DMS 273 treated with DMSO at 0.1 percent for 48 hours (cell line): Measurements from ENCODE around the gene TBC1D2B.
"Not testable (repeated sequence)": the region's sequence is repeated elsewhere in the genome, so short reads cannot be mapped to it uniquely, and the experiment has no call there.

ENCODE experiments used
- DNase-seq: peaks from one replicate; lab custom pipeline; 2025; lab: John Stamatoyannopoulos, UW

The TBC1D2B gene

DNA sequence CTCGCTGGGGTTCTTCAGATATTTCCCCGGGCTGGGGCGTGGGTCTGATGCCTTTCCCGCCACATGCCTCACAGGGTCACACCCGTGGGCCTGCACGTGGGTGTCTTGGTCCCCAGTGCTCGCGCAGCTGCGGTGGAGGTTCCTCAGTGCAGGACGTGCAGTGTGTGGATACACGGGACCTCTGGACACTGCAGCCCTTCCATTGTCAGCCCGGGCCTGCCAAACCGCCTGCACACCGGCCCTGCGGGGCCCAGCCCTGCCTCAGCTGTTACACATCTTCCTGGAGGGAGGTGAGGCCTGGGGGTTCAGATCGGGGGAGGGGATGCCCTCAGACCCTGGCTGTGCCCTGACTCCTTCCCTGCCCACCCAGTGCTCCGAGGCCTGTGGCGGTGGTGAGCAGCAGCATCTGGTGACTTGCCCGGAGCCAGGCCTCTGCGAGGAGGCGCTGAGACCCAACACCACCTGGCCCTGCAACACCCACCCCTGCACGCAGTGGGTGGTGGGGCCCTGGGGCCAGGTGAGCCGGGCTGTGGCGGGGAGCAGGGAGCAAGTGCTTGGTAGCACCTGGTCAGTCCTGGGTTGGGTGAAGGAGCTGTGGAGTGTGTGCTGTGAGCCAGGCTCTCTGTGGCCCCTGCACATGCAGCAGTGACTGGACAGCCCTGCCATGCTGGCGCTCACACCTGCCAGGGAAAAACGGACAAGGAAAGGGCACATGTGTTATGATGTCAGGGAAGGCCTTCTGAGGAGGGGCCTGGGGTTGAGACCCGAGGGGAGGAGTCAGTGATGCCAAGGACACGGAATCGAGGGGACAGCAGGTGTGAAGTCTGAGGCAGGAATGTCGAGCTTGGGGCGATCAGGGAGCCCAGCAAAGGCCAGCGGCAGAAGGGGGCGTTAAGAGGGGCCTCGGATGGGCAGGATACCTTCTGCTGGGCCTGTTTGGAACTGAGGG is 88.9 kb downstream of the TBC1D2B start:
- DNase-seq, result no peak

DNA sequence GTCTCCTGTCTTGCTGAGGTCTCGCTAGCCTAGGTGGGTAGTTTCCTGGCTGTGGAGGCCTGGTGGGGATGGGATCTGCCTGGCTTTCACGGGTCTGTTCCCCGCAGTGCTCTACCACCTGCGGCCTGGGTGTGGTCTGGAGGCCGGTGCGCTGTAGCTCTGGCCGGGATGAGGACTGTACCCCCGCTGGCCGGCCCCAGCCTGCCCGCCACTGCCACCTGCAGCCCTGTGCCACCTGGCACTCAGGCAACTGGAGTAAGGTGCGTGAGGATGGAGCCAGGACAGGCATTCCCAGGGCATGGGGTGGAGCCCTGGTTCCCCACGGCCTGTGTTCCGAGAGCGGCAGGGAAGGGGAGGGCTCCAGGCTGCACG is 89.8 kb downstream of the TBC1D2B start:
- DNase-seq, result not testable (repeated sequence)

DNA sequence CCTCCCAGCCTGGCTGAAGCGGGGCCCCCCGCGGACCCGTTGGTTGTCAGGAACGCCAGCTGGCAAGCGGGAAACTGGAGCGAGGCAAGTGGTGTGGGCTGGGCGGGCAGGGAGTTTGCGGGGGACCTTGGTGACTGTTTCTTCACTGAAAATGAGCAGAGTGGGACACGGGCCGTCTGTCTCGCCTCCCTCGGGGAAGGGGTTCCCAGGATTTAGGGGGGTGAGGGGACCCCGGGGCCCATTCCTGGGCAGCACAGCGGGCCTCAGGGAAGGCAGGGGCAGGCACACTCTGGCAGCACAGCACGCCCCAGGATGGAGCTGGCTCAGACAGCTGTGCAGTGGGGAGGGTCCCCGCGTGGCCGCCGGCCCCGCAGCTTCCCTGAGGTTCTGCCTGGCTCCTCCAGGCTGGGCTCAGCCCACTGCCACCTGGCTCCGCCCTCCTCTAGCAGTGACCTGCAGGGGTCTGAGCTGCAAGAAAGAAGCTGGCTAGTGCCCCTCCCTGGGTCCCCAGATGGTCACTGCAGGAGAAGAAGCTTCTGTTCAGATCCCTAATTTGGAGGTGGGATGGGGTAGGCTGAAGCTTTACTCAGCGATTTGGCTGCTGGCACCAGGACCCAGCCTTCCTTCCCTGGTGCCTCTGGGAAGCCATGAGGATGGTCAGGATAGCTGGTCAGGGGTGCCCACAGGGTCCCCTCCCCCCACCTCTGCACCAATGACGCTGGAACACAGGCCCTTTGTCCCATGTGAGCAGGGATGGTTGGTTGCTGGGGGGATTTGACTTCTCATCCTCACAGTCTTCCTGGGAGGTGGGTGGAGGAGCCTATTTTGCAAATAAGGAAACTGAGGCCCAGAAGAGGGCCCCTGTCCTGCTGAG is 90.4 kb downstream of the TBC1D2B start:
- DNase-seq, result peak; percentile 29

DNA sequence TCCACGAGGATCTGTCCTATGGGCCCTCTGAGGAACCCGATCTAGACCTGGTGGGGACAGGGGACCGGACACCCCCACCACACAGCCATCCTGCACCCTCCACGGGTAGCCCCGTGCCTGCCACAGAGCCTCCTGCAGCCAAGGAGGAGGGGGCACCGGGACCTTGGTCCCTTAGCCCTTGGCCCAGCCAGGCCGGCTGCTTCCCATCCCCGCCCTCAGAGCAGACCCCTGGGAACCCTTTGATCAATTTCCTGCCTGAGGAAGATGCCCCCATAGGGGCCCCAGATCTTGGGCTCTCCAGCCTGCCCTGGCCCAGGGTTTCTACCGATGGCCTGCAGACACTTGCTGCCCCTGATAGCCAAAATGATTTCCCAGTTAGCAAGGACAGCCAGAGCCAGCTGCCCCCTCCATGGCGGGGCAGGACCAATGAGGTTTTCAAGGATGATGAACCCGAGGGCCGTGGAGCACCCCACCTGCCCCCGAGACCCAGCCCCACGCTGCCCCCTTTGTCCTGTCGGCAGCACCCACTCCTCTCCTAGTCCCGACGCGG is 91.5 kb downstream of the TBC1D2B start:
- no peak for DNase-seq

DNA sequence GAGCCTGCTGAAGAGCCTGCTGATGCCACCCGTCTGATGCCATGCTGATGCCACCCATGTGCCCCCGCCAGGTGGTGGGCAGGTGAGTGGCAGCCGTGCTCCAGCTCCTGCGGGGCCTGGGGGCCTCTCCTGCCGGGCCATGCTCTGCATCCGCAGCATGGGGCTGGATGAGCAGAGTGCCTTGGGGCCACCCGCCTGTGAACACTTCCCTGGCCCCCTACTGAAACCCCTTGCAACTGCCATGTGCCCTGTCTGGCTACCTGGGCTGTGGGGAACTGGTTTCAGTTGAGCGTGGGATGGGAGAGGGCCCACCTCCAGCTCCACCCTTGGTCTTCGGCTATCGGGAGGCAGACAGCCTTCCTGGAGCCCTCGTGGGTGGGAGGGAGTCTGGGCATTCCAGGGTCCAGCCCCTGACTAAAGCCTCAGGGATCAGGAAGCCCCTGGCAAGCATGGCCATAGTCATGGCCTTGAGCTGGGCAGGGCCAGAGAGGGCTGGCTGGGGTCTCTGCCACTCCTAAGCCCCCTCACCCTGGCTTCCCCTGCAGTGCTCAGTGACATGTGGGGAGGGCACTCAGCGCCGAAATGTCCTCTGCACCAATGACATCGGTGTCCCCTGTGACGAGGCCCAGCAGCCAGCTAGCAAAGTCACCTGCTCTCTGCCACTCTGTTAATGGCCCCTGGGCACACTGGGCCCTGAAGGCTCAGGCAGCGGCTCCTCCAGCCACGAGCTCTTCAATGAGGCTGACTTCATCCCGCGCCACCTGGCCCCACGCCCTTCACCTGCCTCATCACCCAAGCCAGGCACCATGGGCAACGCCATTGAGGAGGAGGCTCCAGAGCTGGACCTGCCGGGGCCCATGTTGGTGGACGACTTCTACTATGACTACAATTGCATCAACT is 92.2 kb downstream of the TBC1D2B start:
- no peak for DNase-seq

DNA sequence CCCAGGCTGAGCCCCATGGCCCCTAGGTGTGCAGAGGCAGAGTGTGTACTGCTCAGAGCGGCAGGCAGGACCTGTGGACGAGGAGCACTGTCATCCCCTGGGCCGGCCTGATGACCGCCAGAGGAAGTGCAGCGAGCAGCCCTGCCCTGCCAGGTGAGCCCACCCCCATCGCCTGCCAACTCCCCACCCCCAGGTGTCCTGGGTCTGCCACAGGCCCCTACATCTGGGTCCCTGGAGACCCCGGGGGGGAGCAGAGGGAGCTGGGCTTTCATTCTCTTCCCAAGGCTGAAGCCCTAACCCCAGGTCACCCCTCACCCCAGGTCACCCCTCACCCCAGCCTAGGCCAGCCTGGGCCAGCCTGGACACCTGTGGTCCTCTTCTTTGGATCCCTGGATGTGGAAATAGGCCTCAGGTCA is 93.1 kb downstream of the TBC1D2B start:
- DNase-seq, result no peak

DNA sequence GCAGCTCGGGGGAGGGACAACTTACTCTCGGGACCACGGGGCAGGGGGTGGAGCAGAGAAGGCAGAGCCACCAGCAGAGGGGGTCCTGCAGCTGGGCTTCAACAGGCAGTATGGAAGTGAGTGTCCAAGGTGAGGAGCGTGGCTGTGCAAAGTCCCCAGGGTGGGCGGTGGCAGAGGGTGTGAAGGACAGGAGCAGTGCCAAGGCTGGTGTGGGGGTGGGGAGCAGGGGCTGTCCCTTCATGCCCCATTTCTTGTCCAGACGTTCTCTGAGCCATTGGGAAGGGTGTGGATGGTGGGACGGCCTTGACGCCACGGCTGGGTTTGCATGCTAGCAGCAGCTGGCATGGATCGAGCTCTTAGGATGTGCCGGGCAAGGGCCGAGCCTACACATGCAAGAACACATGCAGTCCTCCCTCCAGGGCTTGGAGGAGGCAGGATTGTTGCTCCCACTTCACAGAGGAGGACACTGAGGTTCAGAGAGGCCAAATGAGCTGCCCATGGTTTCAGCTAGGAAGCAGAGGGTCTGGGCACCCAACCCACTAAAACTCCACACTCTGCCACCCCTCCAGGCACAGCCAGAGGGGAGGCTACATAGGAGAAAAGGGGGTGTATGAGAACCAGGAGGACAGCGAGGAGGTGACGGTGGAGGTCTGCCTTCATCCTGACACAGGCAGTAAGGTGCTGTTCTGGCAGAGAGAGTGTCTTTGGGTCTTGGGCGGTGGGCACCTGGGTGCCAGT is 93.6 kb downstream of the TBC1D2B start:
- DNase-seq, result no peak

DNA sequence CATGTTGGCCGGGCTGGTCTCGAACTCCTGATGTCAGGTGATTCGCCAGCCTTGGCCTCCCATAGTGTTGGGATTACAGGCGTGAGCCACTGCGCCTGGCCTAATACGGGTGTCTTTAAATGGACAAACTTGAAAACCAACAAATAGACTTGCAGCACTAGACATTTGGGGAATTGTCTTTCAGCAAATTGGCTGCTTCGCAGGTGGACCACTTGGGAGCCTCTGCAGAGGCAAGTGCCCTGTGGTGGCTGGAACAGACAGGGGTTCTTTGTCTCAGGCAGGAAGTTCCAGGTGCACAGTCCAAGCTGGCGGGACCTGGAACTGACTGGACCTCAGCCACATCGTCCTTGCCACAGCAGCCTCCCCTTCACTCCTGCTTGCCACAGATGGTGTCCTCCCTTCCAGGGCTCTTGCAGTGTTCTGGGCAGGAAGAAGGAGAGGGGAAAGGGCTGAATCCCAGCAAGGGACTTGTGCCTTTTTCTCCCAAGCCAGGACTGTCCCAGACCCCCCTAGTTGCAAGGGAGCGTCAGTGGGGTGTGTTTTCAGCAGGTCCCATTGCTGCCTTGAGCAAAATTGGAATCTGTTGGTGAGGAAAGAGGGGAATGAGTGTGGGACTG is 94.3 kb downstream of the TBC1D2B start:
- no peak for DNase-seq

DNA sequence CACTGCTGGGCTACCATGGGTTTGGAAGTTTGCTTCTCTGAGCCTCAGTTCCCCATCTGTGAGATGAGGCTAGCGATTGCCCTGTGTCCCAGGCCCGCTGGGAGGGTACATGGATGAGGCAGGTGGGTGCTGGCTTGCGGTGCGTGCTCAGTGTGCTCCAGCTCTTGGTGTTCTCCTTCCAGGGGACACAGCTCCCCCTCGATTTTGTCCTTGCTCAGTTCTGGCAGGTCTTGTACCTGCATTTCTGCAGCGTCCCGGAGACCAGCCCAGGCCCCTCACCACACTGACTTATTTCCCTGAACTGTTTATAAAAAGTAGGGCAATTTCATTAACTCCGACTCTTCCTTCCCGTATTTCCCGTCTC is 95.4 kb downstream of the TBC1D2B start:
- DNase-seq, result no peak

DNA sequence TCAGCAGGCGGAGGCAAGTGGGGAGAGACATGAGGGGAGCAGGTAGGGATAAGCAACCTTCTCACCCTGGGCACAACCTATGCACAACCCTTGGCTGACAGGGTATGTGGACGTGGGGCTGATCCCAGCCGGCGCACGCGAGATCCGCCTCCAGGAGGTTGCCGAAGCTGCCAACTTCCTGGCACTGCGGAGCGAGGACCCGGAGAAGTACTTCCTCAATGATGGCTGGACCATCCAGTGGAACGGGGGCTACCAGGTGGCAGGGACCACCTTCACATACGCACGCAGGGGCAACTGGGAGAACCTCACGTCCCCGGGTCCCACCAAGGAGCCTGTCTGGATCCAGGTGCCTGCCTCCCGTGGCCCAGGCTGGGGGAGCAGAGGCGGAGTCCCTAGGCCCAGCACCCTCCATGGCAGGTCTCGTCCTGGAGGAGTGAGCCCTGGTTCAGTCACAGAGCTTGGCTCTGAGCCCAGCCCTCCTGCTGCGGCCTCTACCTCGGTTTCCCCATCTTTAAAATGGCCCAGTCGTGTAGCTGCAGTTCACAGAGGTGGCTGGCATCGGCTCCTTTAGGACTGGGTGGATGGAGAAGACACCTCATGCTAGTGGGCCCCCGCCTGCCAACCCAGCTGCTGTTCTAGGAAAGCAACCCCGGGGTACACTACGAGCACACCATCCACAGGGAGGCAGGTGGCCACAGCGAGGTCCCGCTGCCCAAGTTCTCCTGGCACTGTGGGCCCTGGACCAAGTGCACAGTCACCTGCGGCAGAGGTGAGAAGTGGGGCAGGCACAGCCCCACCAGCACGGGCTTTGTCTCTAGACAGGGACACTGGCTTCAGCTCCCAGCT is 96.0 kb downstream of the TBC1D2B start:
- no peak for DNase-seq

DNA sequence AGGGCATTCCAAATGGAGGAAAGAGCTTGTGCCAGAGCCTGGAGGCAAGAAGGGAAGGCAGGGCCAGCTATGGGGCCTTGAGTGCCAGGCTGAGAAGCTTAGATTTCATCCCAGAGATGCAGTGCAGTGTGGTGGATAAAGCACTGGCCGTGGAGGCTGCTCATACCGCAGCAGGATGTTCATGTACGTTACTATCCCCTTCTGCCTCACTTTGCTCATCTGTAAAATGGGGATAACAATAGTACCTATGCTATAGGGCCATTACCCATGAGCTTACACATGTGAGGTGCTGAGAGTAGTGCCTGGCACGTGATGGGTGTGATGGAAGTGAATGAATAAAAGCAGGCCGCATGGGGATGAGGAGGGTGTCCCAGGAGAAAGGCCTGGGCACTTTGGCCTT is 96.8 kb downstream of the TBC1D2B start:
- DNase-seq, result not testable (repeated sequence)

DNA sequence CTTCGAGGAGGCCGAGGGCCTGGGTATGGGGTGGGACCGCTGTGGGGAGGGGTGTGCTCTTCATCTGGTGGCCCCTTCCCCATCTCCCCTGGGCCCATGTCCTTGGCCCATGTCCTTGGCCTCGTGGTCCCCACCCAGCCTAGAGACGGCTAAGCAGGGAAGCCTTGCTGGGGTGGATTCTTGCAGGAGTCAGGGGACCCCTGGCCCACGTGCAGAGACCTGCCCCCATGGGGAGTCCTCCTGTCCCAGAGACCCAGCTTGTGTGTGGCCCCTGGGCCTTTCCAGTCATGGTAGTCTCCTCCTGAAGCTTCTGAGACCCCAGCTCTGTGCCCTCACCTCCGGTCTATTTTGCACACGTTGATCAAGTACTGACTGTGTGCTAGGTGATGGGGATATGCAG is 97.4 kb downstream of the TBC1D2B start:
- no peak for DNase-seq

DNA sequence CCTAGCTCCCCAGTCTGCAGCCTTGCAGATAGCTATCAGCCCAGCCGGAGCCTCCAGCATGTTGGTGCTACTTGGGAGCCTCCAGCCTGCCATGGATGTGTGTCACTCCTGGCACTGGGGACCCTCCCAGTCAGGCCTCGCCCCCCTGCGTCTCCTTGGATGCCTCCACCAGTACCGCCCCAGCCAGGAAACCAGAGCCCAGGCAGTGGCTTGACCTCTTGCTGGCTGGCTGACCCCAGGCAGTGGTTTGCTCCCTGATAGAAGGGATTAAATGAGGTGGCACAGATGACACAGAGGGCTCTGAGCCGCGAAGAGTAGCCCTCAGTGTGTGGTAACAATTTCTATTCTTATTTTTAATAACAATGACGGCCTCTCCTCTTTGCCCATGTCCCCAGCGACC is 98.4 kb downstream of the TBC1D2B start:
- DNase-seq, result not testable (repeated sequence)

DNA sequence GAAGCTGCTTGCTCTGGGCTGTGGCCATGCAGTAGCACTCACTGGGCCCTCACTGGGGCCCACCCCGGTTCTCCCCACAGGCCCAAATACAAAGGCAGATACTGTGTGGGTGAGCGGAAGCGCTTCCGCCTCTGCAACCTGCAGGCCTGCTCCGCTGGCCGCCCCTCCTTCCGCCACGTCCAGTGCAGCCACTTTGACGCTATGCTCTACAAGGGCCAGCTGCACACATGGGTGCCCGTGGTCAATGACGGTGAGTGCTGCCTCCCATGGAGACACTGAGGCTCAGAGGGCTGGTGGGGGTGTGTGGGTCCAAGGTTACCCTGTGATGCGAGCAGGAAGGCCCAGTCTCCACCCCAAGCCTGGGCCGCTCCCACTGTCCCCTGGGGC is 98.8 kb downstream of the TBC1D2B start:
- DNase-seq, result not testable (repeated sequence)

DNA sequence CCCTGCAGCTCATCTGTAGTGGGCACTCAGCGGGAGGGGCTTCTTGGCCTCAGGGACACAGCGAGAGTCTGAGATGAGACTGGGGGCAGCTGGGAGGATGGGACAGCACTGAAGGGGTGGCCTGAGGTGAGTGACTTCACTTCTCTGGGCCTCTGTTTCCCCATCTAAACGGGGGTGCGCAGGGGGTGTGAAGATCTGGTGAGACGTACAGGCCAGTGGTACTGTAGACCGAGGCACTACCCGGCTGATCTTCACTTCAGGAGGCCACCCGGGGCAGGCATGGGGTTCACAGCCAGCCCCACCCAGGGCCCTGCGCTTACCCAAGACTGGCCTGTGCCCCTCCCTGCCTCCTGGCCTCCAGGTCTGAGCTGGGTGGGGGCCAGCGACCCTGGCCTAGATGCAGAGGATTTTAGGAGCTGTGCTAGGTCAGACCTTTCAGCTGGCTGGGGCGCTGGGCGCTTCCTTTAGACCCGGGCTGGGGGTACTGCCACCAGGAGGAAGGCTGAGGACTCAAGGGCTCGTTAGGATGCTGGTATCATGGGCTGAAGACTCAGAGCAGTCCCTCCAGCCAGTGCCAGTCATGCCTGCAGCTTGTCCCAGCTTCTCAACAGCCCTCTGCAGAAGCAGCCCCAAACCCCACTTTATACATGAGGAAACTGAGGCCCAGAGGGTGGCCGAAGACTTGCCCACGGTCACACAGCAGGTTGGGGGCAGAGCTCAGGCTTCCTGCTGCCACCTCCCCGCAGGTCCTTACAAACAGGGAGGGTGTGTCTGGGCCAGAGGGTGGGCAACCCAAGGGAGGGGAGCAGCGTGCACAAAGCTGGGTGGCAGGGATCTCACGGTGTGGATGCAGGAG is 99.4 kb downstream of the TBC1D2B start:
- DNase-seq, result not testable (repeated sequence)

DNA sequence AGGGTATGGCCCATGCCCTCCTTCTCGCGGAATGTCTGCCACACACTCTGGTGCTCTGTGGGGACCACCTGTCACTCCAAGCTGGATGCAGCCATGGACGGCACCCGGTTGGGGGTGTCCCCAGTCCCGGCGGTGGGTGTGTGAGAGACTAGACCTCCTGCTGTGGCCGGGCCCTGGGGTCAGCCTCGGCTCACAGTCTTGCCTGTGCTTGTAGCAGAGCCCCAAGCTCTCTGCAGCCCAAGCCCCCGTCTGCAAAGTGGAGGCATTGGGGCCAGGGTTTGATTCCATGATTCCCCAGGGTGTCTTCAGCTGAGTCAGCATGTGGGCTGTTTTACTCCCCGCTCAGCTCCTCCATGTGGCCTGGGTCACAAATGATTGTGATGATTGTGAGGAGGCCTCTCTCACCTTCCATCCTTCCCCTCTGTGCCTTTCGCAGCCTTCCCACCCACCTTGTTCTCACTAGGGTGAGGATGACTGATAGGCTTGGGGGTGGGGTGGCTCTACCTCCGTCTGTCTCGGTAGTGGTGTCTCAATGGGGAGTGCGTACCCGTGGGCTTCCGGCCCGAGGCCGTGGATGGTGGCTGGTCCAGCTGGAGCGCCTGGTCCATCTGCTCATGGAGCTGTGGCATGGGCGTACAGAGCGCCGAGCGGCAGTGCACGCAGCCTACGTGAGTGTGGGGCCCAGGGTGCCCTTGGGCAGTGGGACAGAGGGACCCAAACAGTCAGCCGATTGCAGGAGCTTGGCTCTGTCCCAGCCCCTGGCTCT is 100.6 kb downstream of the TBC1D2B start:
- DNase-seq, result not testable (repeated sequence)

DNA sequence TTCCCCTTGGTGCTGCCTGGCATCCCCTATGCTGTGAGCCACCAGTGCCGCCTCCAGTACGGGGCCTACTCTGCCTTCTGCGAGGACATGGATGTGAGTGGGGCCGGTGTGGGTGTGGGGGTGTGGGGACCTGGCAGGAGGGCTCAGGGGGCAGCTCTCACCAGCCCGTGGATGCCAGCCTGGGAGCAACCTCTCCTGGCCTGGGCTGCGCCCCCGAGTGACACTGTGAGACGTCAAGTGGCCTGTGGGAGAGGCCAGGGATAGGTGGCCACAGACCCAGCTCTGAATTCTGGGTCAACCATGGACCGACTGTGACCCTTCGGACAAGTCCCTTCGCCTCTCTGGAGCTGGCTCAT is 101.4 kb downstream of the TBC1D2B start:
- not testable (repeated sequence) for DNase-seq
